GM12878 (cell line): Measurements from ENCODE around the gene TOM1L1. TPM values are rescaled to one million over a fixed set of nuclear protein-coding genes. Genes with fewer than 3 reads are reported as not detected.

Experiments used
- ATAC-seq: fragments of 200-7000 bp; cut with Tn5 transposase; 3 replicates; pipeline ENCODE4 v1.9.1; 2020; ENCODE audit warnings: mild to moderate bottlenecking, moderate library complexity
- BruUV-seq: library from RNA; stranded (reverse); fragments of 400-500 nt; replicated peaks from 2 replicates; lab custom pipeline; 2021; lab: Mats Ljungman, UMichigan
- CTCF ChIA-PET: fragments of 300-600 bp; sonication (Branson Sonifier 250); formaldehyde crosslinking; extraction: SDS; loops from one replicate; lab custom pipeline; 2021; ENCODE audit warnings: inconsistent platforms; lab: Yijun Ruan, JAX
- POLR2A ChIA-PET: fragments of 350-600 bp; formaldehyde crosslinking; extraction: SDS; loops from one replicate; lab custom pipeline; 2021; ENCODE audit warnings: inconsistent platforms; lab: Charles Lee
- RAD21 ChIA-PET: fragments of 300-600 bp; sonication (Branson Sonifier 250); formaldehyde crosslinking; loops from one replicate; lab custom pipeline; 2023; ENCODE audit warnings: antibody characterized with exemption; ENCODE audit not compliant: unreplicated experiment; lab: Charles Lee
- SMC1A ChIA-PET: fragments of 300-600 bp; sonication (Branson Sonifier 250); formaldehyde crosslinking; loops from one replicate; lab custom pipeline; 2023; ENCODE audit not compliant: unreplicated experiment, uncharacterized antibody; lab: Charles Lee
- DNase-seq: peaks from one replicate; pipeline ENCODE4 v3.0.0-alpha.2; 2011; ENCODE audit warnings: low read depth, low spot score
- FAIRE-seq: peaks from 3 replicates; lab custom pipeline; 2011; peaks lifted over from hg19 to GRCh38; lab: Jason Lieb, UNC
- H2AFZ ChIP-seq: 2 replicates; pipeline ENCODE4 v1.6.0; 2011; ENCODE audit warnings: low read depth, low read length, control low read depth; ENCODE audit not compliant: control insufficient read depth
- H3K27ac ChIP-seq: 2 replicates; pipeline ENCODE4 v1.5.1; 2011; ENCODE audit warnings: control low read depth; ENCODE audit not compliant: control insufficient read depth, insufficient read depth
- H3K27me3 ChIP-seq, 2 experiments: replicated peaks in 1 of 2; 2 replicates each; pipeline versions ENCODE4 v1.6.0 to v1.6.1; 2011; ENCODE audit warnings: low read length in 1 of 2; ENCODE audit not compliant: control insufficient read depth in 2 of 2, insufficient read depth in 2 of 2
- H3K36me3 ChIP-seq, 2 experiments: 2 replicates each; pipeline ENCODE4 v1.5.1; 2011; ENCODE audit warnings: low read length in 1 of 2; ENCODE audit not compliant: control insufficient read depth in 2 of 2, insufficient read depth in 2 of 2
- H3K4me1 ChIP-seq: 2 replicates; pipeline ENCODE4 v1.6.1; 2011; ENCODE audit warnings: mild to moderate bottlenecking, low read length, moderate library complexity, mixed read lengths; ENCODE audit not compliant: control insufficient read depth, insufficient read depth
- H3K4me2 ChIP-seq: 2 replicates; pipeline ENCODE4 v1.6.0; 2011; ENCODE audit warnings: control low read depth; ENCODE audit not compliant: control insufficient read depth, insufficient read depth
- H3K4me3 ChIP-seq: fragments of 200-600 bp; sonication (generic); 2 replicates; pipeline ENCODE4 v1.5.1; 2016
- H3K79me2 ChIP-seq: 2 replicates; pipeline ENCODE4 v1.6.0; 2011; ENCODE audit warnings: low read length; ENCODE audit not compliant: control insufficient read depth, insufficient read depth
- H3K9ac ChIP-seq: 2 replicates; pipeline ENCODE4 v1.8.0; 2011; ENCODE audit warnings: low read length, control low read depth, mixed read lengths; ENCODE audit not compliant: control insufficient read depth, insufficient read depth
- H3K9me3 ChIP-seq: replicated peaks from 3 replicates; pipeline ENCODE4 v1.5.1; 2011; ENCODE audit warnings: mild to moderate bottlenecking, low read length; ENCODE audit not compliant: control insufficient read depth, insufficient read depth
- H4K20me1 ChIP-seq: 2 replicates; pipeline ENCODE4 v1.6.0; 2011; ENCODE audit not compliant: control insufficient read depth, insufficient read depth
- BCL11A ChIP-seq: IDR thresholded peaks from 2 replicates; pipeline ENCODE4 v1.6.1; 2011; ENCODE audit warnings: low read depth, low read length
- CHD1 ChIP-seq: IDR thresholded peaks from 2 replicates; pipeline ENCODE4 v1.6.1; 2012; ENCODE audit warnings: low read depth, low read length, improper control_type of control experiment
- CTCF ChIP-seq, 3 experiments: IDR thresholded peaks in 2 of 3; conservative IDR thresholded peaks in 1 of 3; 2 replicates each; pipeline ENCODE4 v1.5.1; 2011; ENCODE audit warnings: low read depth in 3 of 3, low read length in 3 of 3, mild to moderate bottlenecking in 3 of 3, control low read depth in 2 of 3, moderate library complexity in 2 of 3, inconsistent platforms in 1 of 3, mixed read lengths in 1 of 3; ENCODE audit not compliant: control insufficient read depth in 2 of 3, insufficient read depth in 1 of 3; ENCODE audit errors: extremely low read depth in 1 of 3
- IKZF1 ChIP-seq: fragments of 450-650 bp; conservative IDR thresholded peaks from 2 replicates; pipeline ENCODE4 v1.6.1; 2017; ENCODE audit warnings: antibody characterized with exemption, mild to moderate bottlenecking
- IRF3 ChIP-seq: fragments of 450-650 bp; IDR thresholded peaks from 2 replicates; pipeline ENCODE4 v1.6.1; 2014; ENCODE audit warnings: mild to moderate bottlenecking
- NFYB ChIP-seq: IDR thresholded peaks from 2 replicates; pipeline ENCODE4 v1.6.1; 2011; ENCODE audit warnings: low read depth, mild to moderate bottlenecking, low read length, improper control_type of control experiment, moderate library complexity; ENCODE audit not compliant: insufficient read depth
- POLR2AphosphoS5 ChIP-seq: IDR thresholded peaks from 2 replicates; pipeline ENCODE4 v1.6.1; 2011; ENCODE audit warnings: mild to moderate bottlenecking, low read length, inconsistent platforms
- RELB ChIP-seq: fragments of 450-650 bp; IDR thresholded peaks from 2 replicates; pipeline ENCODE4 v1.6.1; 2017; ENCODE audit warnings: low read depth, mild to moderate bottlenecking, moderate library complexity
- SMAD1 ChIP-seq: fragments of 450-650 bp; IDR thresholded peaks from 2 replicates; pipeline ENCODE4 v1.6.1; 2018; ENCODE audit warnings: mild to moderate bottlenecking, low read depth; ENCODE audit not compliant: partially characterized antibody
- SMC3 ChIP-seq: IDR thresholded peaks from 2 replicates; pipeline ENCODE4 v1.6.1; 2011; ENCODE audit warnings: low read length, improper control_type of control experiment, borderline replicate concordance
- SREBF1 ChIP-seq: IDR thresholded peaks from 2 replicates; pipeline ENCODE4 v1.6.1; 2012; ENCODE audit warnings: mild to moderate bottlenecking, low read length
- YBX1 ChIP-seq: fragments of 450-650 bp; IDR thresholded peaks from 2 replicates; pipeline ENCODE4 v1.6.1; 2016; ENCODE audit warnings: antibody characterized with exemption
- ZBTB11 ChIP-seq: fragments of 450-650 bp; formaldehyde crosslinking; IDR thresholded peaks from 2 replicates; pipeline ENCODE4 v1.5.0; 2022; ENCODE audit warnings: mild to moderate bottlenecking, missing genetic modification characterization
- WGBS: methylation state at CpG from one replicate; pipeline ENCODE4 v1.1.6; 2016; ENCODE audit warnings: low lambda C conversion rate; ENCODE audit not compliant: insufficient replicate concordance, insufficient coverage; ENCODE audit errors: missing lambda C conversion rate; 5-methylcytosine and 5-hydroxymethylcytosine counted together
- in situ Hi-C: fragments of 300-500 bp; cut with MboI; formaldehyde crosslinking; loops from 9 replicates; pipeline ENCODE4 v1.14.3; 2018; ENCODE audit warnings: mixed read lengths
- intact Hi-C: fragments of 100-400 bp; cut with micrococcal nuclease; formaldehyde crosslinking; loops from one replicate; pipeline ENCODE4 v1.14.2; 2022; ENCODE audit not compliant: unreplicated experiment
- polyA plus RNA-seq, 11 experiments: library from polyadenylated mRNA; depleted of rRNA in 4 of 11; unstranded in 6 of 11; stranded (reverse) in 5 of 11; fragments of >200 nt; fragmentation: Nextera tagmentation in 4 of 11; fragmentation: Illumina TruSeq in 1 of 11; extraction: Ambion mirVana in 4 of 11; extraction: Trizol in 1 of 11; gene quantifications; 1 replicate in 1 of 11; 2 replicates in 10 of 11; pipeline versions ENCODE4 v1.2.1 to v1.2.3, GENCODE V29; 2011 to 2016; ENCODE audit warnings: inconsistent platforms in 2 of 11, missing spikeins in 2 of 11, low read depth in 1 of 11
- total RNA-seq, 4 experiments: library from RNA; depleted of rRNA in 3 of 4; stranded (reverse); fragments of >200 nt in 3 of 4; fragmentation: Illumina TruSeq in 1 of 4; extraction: Trizol in 1 of 4; gene quantifications; 2 replicates each; pipeline versions ENCODE4 v1.2.1 to v1.2.3, GENCODE V29; 2013 to 2021

Gene TOM1L1
- total and polyA plus RNA-seq, 10 of the 15 experiments (the other 5 are each of a cell fraction or from before 2014, with no cell fraction given) = 1.9 to 8.8 (median 2.5) TPM

GRCh38 chr17:54892360-54892759 lies 8.3 kb upstream of the TOM1L1 start:
- Histone ChIP-seq H3K9ac (no peak overlapping the region), H3K79me2 (no peaks in the 10 kb centered on the region), H3K27me3 (no peaks in the 10 kb centered on the region), H3K36me3 (no peaks in the 10 kb centered on the region), H4K20me1 (no peaks in the 10 kb centered on the region), H3K4me1 (no peaks in the 10 kb centered on the region), H2AFZ (no peak overlapping the region), H3K9me3 (no peaks in the 10 kb centered on the region), H3K4me2 (no peak overlapping the region), H3K27ac (no peak overlapping the region), H3K4me3 (no peak overlapping the region)
- POLR2A ChIA-PET = no interaction called here
- SMC1A ChIA-PET = interaction anchor here (1.1 kb wide), 1 partner anchor 12 kb away, joined by 5 read pairs; no protein-coding TSS in a partner anchor
- WGBS = 41% methylated on average over 1 of the region's 1 CpG
- CTCF ChIA-PET = interaction anchor here (1.5 kb wide), 1 partner anchor 1860 kb away, joined by 3 read pairs; no protein-coding TSS in a partner anchor
- in situ Hi-C loops = no loop called here
- FAIRE-seq (no peak), ATAC-seq (no peak), DNase-seq (no peak)
- RAD21 ChIA-PET = no interaction called here
- no TSS peak for BruUV-seq
- intact Hi-C loops = no loop called here
- TF ChIP-seq SREBF1 (no peak), CHD1 (no peak), YBX1 (no peak), BCL11A (no peak), ZBTB11 (CRISPR knock-in tag) (no peak), IKZF1 (no peak), RELB (no peak), SMC3 (no peak), NFYB (no peak), SMAD1 (no peak), CTCF (IDR thresholded peaks at IDR 0.05 in 2 of 3, conservative IDR thresholded peaks at IDR 0.05 in 1 of 3; ENCODE audit: control insufficient read depth in 2 of 3, extremely low read depth in 1 of 3, insufficient read depth in 1 of 3, low read depth in 3 of 3, low read length in 3 of 3) (no peak), IRF3 (no peak), POLR2AphosphoS5 (no peak)
